Keratinocyte (primary cell): ENCODE results near the gene TRPC4. TPM values are rescaled to one million over a fixed set of nuclear protein-coding genes. Genes with fewer than 3 reads are reported as not detected.

ENCODE experiments used
- DNase-seq: peaks from one replicate; pipeline ENCODE4 v3.0.0-alpha.2; 2011; ENCODE audit warnings: low read depth, missing footprints, low spot score
- FAIRE-seq: peaks from 2 replicates; lab custom pipeline; 2011; peaks lifted over from hg19 to GRCh38; lab: Jason Lieb, UNC
- H2AFZ ChIP-seq: 2 replicates; pipeline ENCODE4 v1.6.0; 2012; ENCODE audit warnings: low read length, control low read depth, inconsistent platforms; ENCODE audit not compliant: control insufficient read depth
- H3K27ac ChIP-seq: 2 replicates; pipeline ENCODE4 v1.5.1; 2011; ENCODE audit warnings: low read length; ENCODE audit not compliant: control insufficient read depth, insufficient read depth
- H3K27me3 ChIP-seq: 3 replicates; pipeline ENCODE4 v1.6.0; 2011; ENCODE audit warnings: low read length; ENCODE audit not compliant: control insufficient read depth, insufficient read depth; ENCODE audit errors: extremely low read depth
- H3K36me3 ChIP-seq, 2 experiments: 2 replicates in 1 of 2; 3 replicates in 1 of 2; pipeline ENCODE4 v1.5.1; 2011; ENCODE audit warnings: low read length in 2 of 2, mild to moderate bottlenecking in 1 of 2; ENCODE audit not compliant: control insufficient read depth in 2 of 2, insufficient read depth in 2 of 2; ENCODE audit errors: extremely low read depth in 1 of 2
- H3K4me1 ChIP-seq: 3 replicates; pipeline ENCODE4 v1.5.1; 2011; ENCODE audit warnings: low read length; ENCODE audit not compliant: control insufficient read depth, insufficient read depth; ENCODE audit errors: extremely low read depth
- H3K4me2 ChIP-seq: 3 replicates; pipeline ENCODE4 v1.6.0; 2011; ENCODE audit warnings: low read depth, low read length; ENCODE audit not compliant: control insufficient read depth, insufficient read depth; ENCODE audit errors: extremely low read depth
- H3K4me3 ChIP-seq, 3 experiments: fragments of 200-600 bp in 1 of 3; sonication (generic) in 1 of 3; 2 replicates in 2 of 3; 3 replicates in 1 of 3; pipeline ENCODE4 v1.5.1; 2011 to 2016; ENCODE audit warnings: low read length in 3 of 3, mild to moderate bottlenecking in 3 of 3, control low read depth in 2 of 3, inconsistent platforms in 1 of 3, low read depth in 1 of 3, mixed read lengths in 1 of 3, mixed run types in 1 of 3, moderate library complexity in 1 of 3; ENCODE audit not compliant: control insufficient read depth in 2 of 3, insufficient read depth in 2 of 3; ENCODE audit errors: extremely low read depth in 1 of 3
- H3K79me2 ChIP-seq: 2 replicates; pipeline ENCODE4 v1.6.0; 2012; ENCODE audit warnings: low read length; ENCODE audit not compliant: control insufficient read depth, insufficient read depth
- H3K9ac ChIP-seq: 3 replicates; pipeline ENCODE4 v1.6.0; 2011; ENCODE audit warnings: low read length; ENCODE audit not compliant: control insufficient read depth, insufficient read depth; ENCODE audit errors: extremely low read depth
- H3K9me1 ChIP-seq: 3 replicates; pipeline ENCODE4 v1.6.0; 2011; ENCODE audit warnings: low read length; ENCODE audit not compliant: control insufficient read depth, insufficient read depth; ENCODE audit errors: extremely low read depth
- H3K9me3 ChIP-seq: 2 replicates; pipeline ENCODE4 v1.5.1; 2012; ENCODE audit warnings: low read depth, low read length; ENCODE audit not compliant: control insufficient read depth
- H4K20me1 ChIP-seq: 3 replicates; pipeline ENCODE4 v1.6.0; 2011; ENCODE audit warnings: low read length; ENCODE audit not compliant: control insufficient read depth, insufficient read depth; ENCODE audit errors: extremely low read depth
- EZH2 ChIP-seq: IDR thresholded peaks from one replicate; pipeline ENCODE4 v1.6.1; 2012; ENCODE audit warnings: inconsistent platforms, mild to moderate bottlenecking, low read length, moderate library complexity
- dilution Hi-C: fragments of 300-500 bp; cut with MboI; formaldehyde crosslinking; loops from one replicate; pipeline ENCODE4 v1.7.0; 2020; ENCODE audit warnings: low sequenced_read_pairs; ENCODE audit not compliant: extremely low pct_ligation_motif_present
- polyA plus RNA-seq, 5 experiments: library from polyadenylated mRNA; depleted of rRNA in 3 of 5; stranded (reverse) in 3 of 5; stranded (forward) in 1 of 5; unstranded in 1 of 5; fragments of >200 nt; gene quantifications; 1 replicate in 1 of 5; 2 replicates in 3 of 5; 3 replicates in 1 of 5; pipeline versions ENCODE4 v1.2.1 to v1.2.3, GENCODE V29; 2011 to 2012; ENCODE audit warnings: missing spikeins in 2 of 5, low read depth in 1 of 5, low replicate concordance in 1 of 5
- TF ChIP-seq, protein P1 (sequence below), 3 experiments: IDR thresholded peaks in 1 of 3; conservative IDR thresholded peaks in 1 of 3; optimal IDR thresholded peaks in 1 of 3; 2 replicates in 2 of 3; 3 replicates in 1 of 3; pipeline versions ENCODE3 to v1.5.1; 2011; ENCODE audit warnings: low read length in 3 of 3, mild to moderate bottlenecking in 3 of 3, moderate library complexity in 2 of 3, control low read depth in 1 of 3, inconsistent platforms in 1 of 3; ENCODE audit not compliant: insufficient read depth in 2 of 3; ENCODE audit errors: extremely low read depth in 1 of 3

Gene TRPC4
- polyA plus RNA-seq, 1 donor (not counting 4 experiments of a cell fraction or from before 2014, with no cell fraction given), result not detected

DNA sequence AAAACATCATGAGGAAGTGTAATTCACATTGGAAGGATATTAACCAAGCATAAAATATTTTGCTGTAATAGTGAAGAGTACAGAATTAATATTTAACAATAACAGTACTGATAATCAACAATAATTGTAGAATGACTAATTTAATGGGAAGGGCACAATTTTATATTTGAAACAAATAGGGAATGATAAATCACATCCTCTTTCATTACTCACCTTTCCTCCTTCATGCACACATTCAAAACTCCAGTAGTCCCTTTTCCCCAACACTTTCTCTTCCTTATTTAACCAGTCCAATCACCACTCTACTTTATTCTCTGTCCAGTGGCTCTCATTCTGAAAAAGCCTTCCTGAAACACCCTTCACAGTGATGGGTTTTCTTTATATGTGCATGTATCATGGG lies 160.3 kb downstream of the TRPC4 start:
- FAIRE-seq (no peak), DNase-seq (no peak)
- TF ChIP-seq EZH2, result no peak
- TF ChIP-seq, protein P1, sequence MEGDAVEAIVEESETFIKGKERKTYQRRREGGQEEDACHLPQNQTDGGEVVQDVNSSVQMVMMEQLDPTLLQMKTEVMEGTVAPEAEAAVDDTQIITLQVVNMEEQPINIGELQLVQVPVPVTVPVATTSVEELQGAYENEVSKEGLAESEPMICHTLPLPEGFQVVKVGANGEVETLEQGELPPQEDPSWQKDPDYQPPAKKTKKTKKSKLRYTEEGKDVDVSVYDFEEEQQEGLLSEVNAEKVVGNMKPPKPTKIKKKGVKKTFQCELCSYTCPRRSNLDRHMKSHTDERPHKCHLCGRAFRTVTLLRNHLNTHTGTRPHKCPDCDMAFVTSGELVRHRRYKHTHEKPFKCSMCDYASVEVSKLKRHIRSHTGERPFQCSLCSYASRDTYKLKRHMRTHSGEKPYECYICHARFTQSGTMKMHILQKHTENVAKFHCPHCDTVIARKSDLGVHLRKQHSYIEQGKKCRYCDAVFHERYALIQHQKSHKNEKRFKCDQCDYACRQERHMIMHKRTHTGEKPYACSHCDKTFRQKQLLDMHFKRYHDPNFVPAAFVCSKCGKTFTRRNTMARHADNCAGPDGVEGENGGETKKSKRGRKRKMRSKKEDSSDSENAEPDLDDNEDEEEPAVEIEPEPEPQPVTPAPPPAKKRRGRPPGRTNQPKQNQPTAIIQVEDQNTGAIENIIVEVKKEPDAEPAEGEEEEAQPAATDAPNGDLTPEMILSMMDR (optimal IDR thresholded peaks at IDR 0.05 in 1 of 3, IDR thresholded peaks at IDR 0.05 in 1 of 3, conservative IDR thresholded peaks at IDR 0.05 in 1 of 3; ENCODE audit: extremely low read depth in 1 of 3, insufficient read depth in 2 of 3, low read length in 3 of 3), result no peak
- H3K79me2 ChIP-seq, result no peaks in the 10 kb centered on the region
- H3K9ac ChIP-seq, result no peak overlapping the region
- H3K4me2 ChIP-seq, result no peak overlapping the region
- H3K36me3 ChIP-seq, result no peaks in the 10 kb centered on the region
- no peaks in the 10 kb centered on the region for H3K9me1 ChIP-seq
- H2AFZ ChIP-seq, result peak overlapping the region; percentile 3
- no peak overlapping the region for H3K27ac ChIP-seq
- H3K27me3 ChIP-seq, result no peaks in the 10 kb centered on the region
- no peaks in the 10 kb centered on the region for H3K9me3 ChIP-seq
- dilution Hi-C loops, result no loop called here
- no peaks in the 10 kb centered on the region for H4K20me1 ChIP-seq
- H3K4me3 ChIP-seq, result no peak overlapping the region
- no peaks in the 10 kb centered on the region for H3K4me1 ChIP-seq

DNA sequence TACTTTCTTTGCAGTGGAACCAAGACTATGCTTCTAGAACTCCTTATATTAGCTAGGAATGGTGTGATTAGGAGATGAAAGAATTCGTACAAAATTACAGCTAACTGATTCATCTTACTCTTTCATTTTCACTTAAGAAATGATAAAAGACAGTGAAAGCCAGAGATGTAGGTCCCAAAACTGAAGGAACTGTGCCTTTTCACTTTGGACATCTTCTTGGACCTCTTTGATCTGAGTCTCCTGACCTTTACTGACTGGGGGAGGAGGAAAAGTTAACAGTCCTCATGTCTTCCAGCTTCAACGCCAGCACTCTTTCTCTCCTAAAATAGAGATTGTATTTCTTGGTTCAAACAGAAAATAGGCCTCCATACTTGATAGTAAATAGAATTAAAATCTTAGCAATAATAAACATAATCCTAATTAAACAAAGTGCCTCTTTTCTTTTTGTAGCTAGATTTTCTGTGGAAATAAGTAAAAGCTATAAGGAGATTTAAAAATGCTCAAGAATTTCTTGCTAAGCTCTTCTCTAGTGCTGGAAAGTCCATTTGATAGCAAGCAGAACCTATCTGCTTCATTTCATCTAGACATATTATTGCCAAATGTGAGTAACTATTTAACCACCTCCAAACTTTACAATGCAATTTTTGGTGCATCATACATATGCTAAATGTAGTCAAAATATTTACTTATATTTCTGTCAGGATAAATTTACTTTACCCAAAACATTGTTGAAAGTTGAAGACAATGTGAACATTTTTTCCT lies 161.7 kb downstream of the TRPC4 start:
- Histone ChIP-seq H3K27me3 (no peaks in the 10 kb centered on the region), H3K9me3 (no peaks in the 10 kb centered on the region), H2AFZ (no peak overlapping the region), H4K20me1 (no peaks in the 10 kb centered on the region), H3K79me2 (no peaks in the 10 kb centered on the region), H3K4me1 (no peaks in the 10 kb centered on the region), H3K4me3 (no peak overlapping the region), H3K27ac (no peak overlapping the region), H3K36me3 (no peaks in the 10 kb centered on the region), H3K9ac (no peak overlapping the region), H3K9me1 (no peaks in the 10 kb centered on the region), H3K4me2 (no peak overlapping the region)
- DNase-seq (no peak), FAIRE-seq (no peak)
- TF ChIP-seq EZH2, result no peak
- TF ChIP-seq, protein P1 (optimal IDR thresholded peaks at IDR 0.05 in 1 of 3, IDR thresholded peaks at IDR 0.05 in 1 of 3, conservative IDR thresholded peaks at IDR 0.05 in 1 of 3; ENCODE audit: extremely low read depth in 1 of 3, insufficient read depth in 2 of 3, low read length in 3 of 3), result no peak
- dilution Hi-C loops, result no loop called here
